GM19328 (cell line): ENCODE measurements around the gene GLIS1.

ENCODE experiments used
- ATAC-seq: cut with Tn5 transposase; IDR thresholded peaks from one replicate; pipeline ENCODE4 v1.9.1; 2021; ENCODE audit warnings: mild to moderate bottlenecking, moderate library complexity; ENCODE audit not compliant: unreplicated experiment

Gene GLIS1

GRCh38 chr1:53583868-53584776 lies 154.8 kb downstream of the GLIS1 start:
- no peak for ATAC-seq

GRCh38 chr1:53583021-53583867 lies 155.7 kb downstream of the GLIS1 start:
- no peak for ATAC-seq

GRCh38 chr1:53582211-53583020 lies 156.5 kb downstream of the GLIS1 start:
- ATAC-seq, result no peak

- ATAC-seq, result no peak
These were observed 157.5 kb downstream of the GLIS1 start for GRCh38 chr1:53581476-53581875.

- ATAC-seq, result no peak
These were observed 158.1 kb downstream of the GLIS1 start for GRCh38 chr1:53580739-53581475.

DNA sequence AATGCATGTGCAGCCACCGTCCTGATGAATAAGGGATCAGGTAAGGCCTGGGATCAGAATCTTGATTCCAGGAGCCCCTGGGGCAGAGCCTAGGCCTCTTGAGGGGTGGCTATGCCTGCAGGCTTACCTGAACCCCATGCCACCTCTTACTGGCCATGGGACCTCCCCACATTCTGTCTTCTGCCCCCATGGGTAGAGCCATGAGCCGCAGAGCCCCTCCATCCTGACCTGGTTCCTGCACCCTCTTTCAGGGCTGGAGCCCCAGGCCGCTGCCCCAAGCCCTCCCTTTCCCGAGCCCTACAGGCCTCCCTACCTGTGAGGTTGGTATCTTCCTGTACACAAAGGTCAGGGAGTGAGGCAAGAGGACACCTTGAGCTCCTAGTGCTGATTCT lies 159.0 kb downstream of the GLIS1 start:
- ATAC-seq, result no peak

GRCh38 chr1:53579221-53580008 lies 159.5 kb downstream of the GLIS1 start:
- no peak for ATAC-seq

DNA sequence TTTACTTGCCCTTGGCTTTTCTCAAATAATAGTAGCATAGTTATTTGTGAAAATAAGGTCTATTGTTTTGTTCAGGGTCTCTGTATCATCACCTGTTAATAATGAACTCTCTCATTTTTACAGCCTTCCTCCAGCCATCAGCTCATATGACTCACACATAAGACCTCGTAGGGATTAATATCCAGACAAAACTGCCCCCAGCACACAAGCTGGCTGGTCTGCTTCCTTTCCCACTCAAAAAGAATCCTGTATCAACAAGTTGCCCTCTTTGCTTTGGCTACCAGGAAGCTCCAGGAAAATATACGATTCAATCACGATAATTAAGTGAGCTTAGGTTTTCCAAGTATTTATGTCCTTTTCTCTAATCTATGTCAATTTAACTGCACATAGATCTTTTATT lies 160.6 kb downstream of the GLIS1 start:
- no peak for ATAC-seq

- no peak for ATAC-seq
These were observed 161.2 kb downstream of the GLIS1 start for GRCh38 chr1:53577761-53578100.

DNA sequence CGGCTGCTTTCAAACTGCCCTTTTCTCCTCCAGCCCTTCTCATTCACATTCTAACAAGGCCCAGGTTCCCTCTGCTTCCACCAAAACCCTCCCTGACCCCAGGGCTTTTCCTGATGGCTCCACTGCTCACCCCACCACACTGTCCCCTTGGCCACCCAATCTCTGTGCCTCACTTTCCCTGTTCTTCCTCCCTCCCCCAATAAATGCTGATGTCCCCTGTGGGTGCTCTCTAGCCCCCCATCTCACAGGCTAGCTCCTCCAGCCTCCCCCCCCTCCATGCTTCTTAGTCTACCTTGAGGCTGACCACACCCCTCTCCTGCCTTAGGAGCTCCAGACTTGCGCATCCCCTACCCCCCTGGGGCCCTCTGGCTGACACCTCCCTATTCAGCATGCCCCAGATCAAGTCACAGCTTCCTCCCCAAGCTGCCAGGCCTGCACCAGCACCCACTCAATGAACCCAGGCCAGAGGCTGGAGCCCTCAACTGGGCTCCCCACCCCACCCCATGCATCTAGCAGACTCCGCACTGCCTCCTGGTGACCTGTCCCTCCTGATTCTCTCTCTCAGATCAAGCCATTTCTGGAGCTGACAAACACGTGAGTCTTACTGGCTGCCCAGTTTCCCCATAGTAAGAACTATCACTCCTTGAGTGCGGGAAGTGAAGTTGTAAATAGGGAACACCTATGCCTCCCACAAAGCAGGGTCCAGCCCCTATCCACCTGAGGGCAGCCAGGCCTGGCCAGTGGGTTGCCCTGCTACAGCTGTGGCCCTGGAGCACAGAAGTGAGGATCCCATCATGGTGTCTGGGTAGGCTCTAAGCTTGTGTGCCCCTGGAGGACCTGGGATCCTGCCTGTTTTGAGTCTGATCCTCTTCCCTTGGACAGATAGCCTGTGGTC lies 161.9 kb downstream of the GLIS1 start:
- no peak for ATAC-seq

DNA sequence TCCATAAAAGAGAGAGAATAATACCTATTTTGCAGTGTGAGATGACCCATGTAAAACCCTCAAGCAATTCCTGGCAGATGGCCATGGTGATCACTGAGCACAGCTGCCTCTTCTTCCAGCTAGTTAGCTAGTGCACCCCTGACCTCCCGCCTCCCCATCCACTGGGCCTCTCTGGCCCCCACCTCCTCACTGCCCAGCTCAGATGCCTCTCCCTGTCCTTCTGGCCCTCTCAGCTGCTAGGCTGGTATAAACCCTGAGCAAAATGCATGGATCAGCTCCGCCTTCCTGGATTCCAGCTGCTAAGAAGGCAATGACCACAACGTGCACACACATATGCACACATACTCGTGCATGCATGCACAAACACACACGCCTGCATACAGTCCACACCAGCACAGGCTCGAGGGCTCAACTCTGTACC lies 162.6 kb downstream of the GLIS1 start:
- ATAC-seq, result no peak

DNA sequence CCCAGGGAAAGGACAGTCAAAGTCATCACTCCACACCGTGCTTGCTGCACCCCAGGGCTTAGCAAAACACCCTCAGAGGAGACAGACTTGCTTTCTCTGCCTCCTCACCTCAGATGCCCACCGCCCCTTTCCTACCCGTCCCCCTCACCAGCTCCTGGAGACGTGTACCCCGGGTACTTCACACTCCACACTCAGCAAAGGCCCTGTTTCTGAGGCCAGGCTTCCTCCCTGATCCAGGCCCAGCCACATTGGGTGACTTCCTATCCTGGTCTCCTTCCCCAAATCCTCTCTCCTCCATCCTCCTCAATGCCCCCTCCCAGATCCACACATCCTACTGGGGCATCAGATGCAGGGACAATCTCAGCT lies 163.0 kb downstream of the GLIS1 start:
- ATAC-seq, result no peak

GRCh38 chr1:53575141-53575954 lies 163.6 kb downstream of the GLIS1 start:
- no peak for ATAC-seq

DNA sequence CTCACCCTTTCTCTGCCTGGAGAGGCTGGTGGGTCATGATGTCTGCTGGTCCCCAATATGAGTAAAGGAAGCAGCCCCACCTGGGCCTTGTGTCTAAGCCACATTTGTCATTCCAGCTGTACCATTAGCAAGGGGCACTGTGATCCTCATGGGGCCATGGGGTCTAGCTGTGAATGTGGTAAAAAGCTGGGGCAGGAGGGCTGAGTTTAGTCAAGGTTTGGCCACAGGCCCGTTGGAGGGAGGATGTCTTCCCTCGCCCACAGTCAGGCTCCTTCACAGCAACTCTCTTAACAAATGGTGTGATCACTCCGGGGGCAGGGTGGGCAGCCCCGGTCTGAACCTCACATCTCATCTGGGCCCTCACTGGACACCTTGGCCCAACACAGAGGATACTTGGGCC lies 164.3 kb downstream of the GLIS1 start:
- ATAC-seq, result no peak

DNA sequence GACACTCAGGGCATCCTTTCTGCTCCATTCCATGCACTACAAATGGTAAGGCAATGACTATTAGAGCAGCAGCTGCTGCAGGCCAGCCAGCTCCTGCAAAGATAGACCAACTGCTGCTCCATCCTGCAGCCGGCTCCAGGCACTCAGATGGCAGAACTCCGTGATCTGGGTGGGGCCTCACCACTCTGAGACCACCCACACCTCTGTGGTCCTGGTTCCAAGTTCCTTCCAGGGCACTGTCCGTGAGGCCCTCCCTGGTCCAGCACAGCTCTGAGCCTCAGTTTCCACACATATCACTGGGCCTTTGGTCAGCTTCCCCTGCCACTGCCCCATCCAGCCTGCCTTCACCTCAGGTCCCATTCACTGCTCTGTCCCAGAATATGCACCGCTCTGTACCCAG lies 165.0 kb downstream of the GLIS1 start:
- ATAC-seq, result no peak

DNA sequence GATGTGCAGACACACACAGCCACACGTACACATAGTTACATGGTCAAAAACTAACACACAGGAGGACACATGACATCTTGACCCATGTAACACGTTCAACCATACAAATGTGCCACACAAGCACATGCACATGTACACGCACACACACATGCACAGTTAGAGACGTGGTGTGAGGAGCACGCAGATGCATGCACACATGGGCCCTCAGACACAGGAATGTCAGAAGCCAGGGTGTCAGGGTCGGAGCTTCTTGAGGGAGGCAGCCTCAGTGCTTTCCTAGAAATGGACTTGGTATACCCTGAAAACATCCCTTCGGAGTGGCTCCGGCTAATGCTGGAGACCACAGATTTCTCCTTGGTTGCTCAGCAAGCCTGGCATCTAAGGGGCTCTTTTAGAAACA lies 165.4 kb downstream of the GLIS1 start:
- no peak for ATAC-seq

- no peak for ATAC-seq
These were observed 166.2 kb downstream of the GLIS1 start for GRCh38 chr1:53572815-53573173.
